Smooth muscle cell (in vitro differentiated cells): ENCODE results near the gene ZBTB42. TPM values are rescaled to one million over a fixed set of nuclear protein-coding genes. Genes with fewer than 3 reads are reported as not detected.
"Not testable (repeated sequence)": the region's sequence is repeated elsewhere in the genome, so short reads cannot be mapped to it uniquely, and the experiment has no call there.

Source experiments
- DNase-seq: peaks from one replicate; lab custom pipeline; 2025; ENCODE audit not compliant: unreplicated experiment; lab: John Stamatoyannopoulos, UW
- H2AFZ ChIP-seq: fragments of 200-600 bp; sonication (generic); 2 replicates; pipeline ENCODE4 v1.6.0; 2016; ENCODE audit warnings: antibody characterized with exemption, low read depth, mild to moderate bottlenecking
- H3F3A ChIP-seq: fragments of 200-600 bp; sonication (generic); 2 replicates; pipeline ENCODE4 v1.6.0; 2017; ENCODE audit warnings: antibody characterized with exemption, low read depth
- H3K27ac ChIP-seq: fragments of 200-600 bp; sonication (generic); 2 replicates; pipeline ENCODE4 v1.5.1; 2016; ENCODE audit warnings: low read depth, mild to moderate bottlenecking
- H3K27me3 ChIP-seq: fragments of 200-600 bp; sonication (generic); 2 replicates; pipeline ENCODE4 v1.6.1; 2016; ENCODE audit warnings: low read depth, mild to moderate bottlenecking
- H3K36me3 ChIP-seq: fragments of 200-600 bp; sonication (generic); 2 replicates; pipeline ENCODE4 v1.5.1; 2016; ENCODE audit warnings: low read depth
- H3K4me1 ChIP-seq: fragments of 200-600 bp; sonication (generic); 2 replicates; pipeline ENCODE4 v1.5.1; 2016; ENCODE audit warnings: low read depth
- H3K4me2 ChIP-seq: fragments of 200-600 bp; sonication (generic); 2 replicates; pipeline ENCODE4 v1.6.0; 2016; ENCODE audit warnings: mild to moderate bottlenecking
- H3K4me3 ChIP-seq: fragments of 200-600 bp; sonication (generic); 2 replicates; pipeline ENCODE4 v1.5.1; 2016; ENCODE audit warnings: mild to moderate bottlenecking
- H3K79me2 ChIP-seq: fragments of 200-600 bp; sonication (generic); 2 replicates; pipeline ENCODE4 v1.6.0; 2016; ENCODE audit warnings: low read depth, mild to moderate bottlenecking
- H3K9ac ChIP-seq: fragments of 200-600 bp; sonication (generic); 2 replicates; pipeline ENCODE4 v1.6.0; 2016; ENCODE audit warnings: low read depth
- H3K9me3 ChIP-seq: fragments of 200-600 bp; sonication (generic); replicated peaks from 2 replicates; pipeline ENCODE4 v1.5.1; 2016; ENCODE audit warnings: low read depth
- H4K20me1 ChIP-seq: fragments of 200-600 bp; sonication (generic); 2 replicates; pipeline ENCODE4 v1.6.0; 2016; ENCODE audit warnings: low read depth
- WGBS: methylation state at CpG from one replicate; pipeline ENCODE4 v1.1.7; 2016; ENCODE audit warnings: low lambda C conversion rate; 5-methylcytosine and 5-hydroxymethylcytosine counted together
- polyA plus RNA-seq: library from polyadenylated mRNA; unstranded; fragments of >200 nt; fragmentation: Nextera tagmentation; extraction: Ambion mirVana; gene quantifications from 2 replicates; pipeline ENCODE4 v1.2.1, GENCODE V29; 2016
- total RNA-seq: library from RNA; depleted of rRNA; stranded (reverse); fragments of >200 nt; gene quantifications from 2 replicates; pipeline ENCODE4 v1.2.3, GENCODE V29; 2014
- TF ChIP-seq, protein P1 (sequence below): fragments of 200-600 bp; sonication (generic); IDR thresholded peaks from 2 replicates; pipeline ENCODE4 v1.5.1; 2017; ENCODE audit warnings: borderline replicate concordance, mild to moderate bottlenecking, antibody characterized with exemption; ENCODE audit not compliant: insufficient read depth, poor library complexity, severe bottlenecking

ZBTB42 gene
- total and polyA plus RNA-seq, 2 experiments from 2014 or later, result 0.72 to 1.6 TPM

DNA sequence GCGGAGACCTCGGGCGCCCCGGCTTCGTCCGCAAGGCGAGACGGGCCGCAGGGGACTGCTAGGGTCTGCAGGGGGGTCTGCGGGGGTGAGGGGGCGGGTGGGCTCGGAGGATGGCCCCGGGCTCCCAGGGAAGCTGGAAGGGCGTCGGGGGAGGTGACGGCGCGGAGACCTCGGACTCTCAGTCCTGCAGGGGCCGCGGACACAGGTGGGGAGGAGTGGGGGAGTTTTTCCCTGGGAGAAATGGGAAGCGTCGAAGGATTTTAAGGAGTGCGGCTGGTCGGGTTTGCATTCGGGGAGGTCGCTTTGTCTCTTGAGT, 25.9 kb downstream of the ZBTB42 start:
- no peaks in the 10 kb centered on the region for H3K27me3 ChIP-seq
- no peaks in the 10 kb centered on the region for H3K79me2 ChIP-seq
- no peaks in the 10 kb centered on the region for H3K9me3 ChIP-seq
- H3K4me3 ChIP-seq, result peak overlapping the region; percentile 71
- DNase-seq, result no peak
- no peaks in the 10 kb centered on the region for H4K20me1 ChIP-seq
- H2AFZ ChIP-seq, result peak overlapping the region; percentile 28
- no peak overlapping the region for H3K9ac ChIP-seq
- TF ChIP-seq, protein P1, sequence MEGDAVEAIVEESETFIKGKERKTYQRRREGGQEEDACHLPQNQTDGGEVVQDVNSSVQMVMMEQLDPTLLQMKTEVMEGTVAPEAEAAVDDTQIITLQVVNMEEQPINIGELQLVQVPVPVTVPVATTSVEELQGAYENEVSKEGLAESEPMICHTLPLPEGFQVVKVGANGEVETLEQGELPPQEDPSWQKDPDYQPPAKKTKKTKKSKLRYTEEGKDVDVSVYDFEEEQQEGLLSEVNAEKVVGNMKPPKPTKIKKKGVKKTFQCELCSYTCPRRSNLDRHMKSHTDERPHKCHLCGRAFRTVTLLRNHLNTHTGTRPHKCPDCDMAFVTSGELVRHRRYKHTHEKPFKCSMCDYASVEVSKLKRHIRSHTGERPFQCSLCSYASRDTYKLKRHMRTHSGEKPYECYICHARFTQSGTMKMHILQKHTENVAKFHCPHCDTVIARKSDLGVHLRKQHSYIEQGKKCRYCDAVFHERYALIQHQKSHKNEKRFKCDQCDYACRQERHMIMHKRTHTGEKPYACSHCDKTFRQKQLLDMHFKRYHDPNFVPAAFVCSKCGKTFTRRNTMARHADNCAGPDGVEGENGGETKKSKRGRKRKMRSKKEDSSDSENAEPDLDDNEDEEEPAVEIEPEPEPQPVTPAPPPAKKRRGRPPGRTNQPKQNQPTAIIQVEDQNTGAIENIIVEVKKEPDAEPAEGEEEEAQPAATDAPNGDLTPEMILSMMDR, result no peak
- H3K4me2 ChIP-seq, result peak overlapping the region; percentile 94
- no peaks in the 10 kb centered on the region for H3K36me3 ChIP-seq
- no peak overlapping the region for H3K27ac ChIP-seq
- no peaks in the 10 kb centered on the region for H3K4me1 ChIP-seq
- WGBS, result 1% methylated on average over 27 of the region's 27 CpGs
- H3F3A ChIP-seq, result no peaks in the 10 kb centered on the region

DNA sequence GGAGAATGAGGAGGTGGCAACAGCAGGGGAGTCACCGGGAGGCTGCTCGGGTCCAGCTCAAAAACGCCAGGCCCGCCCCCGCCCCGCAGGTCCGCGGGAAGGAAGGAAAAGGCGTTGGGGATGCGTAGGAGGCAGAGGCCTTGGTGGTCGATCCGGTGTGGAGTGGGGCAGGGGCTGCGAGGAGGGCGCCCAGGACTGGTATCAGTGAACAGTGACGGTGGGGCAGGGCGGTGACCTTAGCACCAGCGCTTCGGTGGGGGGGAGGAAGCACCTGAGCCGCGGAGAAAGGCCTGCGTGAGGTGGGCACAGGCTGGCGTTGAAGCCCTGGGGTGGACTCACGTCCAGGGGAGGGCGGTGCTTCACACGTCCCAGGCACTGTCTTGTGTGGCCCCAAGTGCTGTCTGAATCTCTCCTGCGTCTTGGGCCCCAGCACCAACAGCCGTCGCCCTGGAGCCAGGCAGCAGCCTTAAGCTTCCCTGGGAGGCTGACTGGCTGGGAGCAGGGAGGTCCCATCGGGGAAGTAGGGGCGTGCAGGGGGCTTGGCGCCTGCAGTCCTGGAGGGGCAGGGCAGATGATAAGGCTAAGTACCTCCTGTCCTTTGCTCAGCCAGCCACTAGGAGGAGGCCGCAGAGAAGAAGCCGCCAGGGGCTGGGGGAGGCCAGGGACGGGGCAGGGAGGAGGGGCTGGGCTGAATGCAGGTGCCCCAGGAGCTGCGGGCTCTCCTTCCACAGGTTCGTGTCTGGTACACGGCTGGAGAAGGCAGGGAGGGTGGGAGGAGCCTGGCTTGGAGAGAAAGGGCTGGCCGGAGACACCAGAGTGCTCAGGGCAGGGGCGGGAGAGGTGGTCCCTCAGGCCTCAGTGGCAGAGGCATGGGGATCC, 26.5 kb downstream of the ZBTB42 start:
- H3K79me2 ChIP-seq, result no peaks in the 10 kb centered on the region
- H3F3A ChIP-seq, result no peaks in the 10 kb centered on the region
- H2AFZ ChIP-seq, result peak overlapping the region; percentile 28
- no peak overlapping the region for H3K9ac ChIP-seq
- no peak for DNase-seq
- WGBS, result 6% methylated on average over 27 of the region's 39 CpGs
- peak overlapping the region; percentile 94 for H3K4me2 ChIP-seq
- no peaks in the 10 kb centered on the region for H3K36me3 ChIP-seq
- no peaks in the 10 kb centered on the region for H3K9me3 ChIP-seq
- no peaks in the 10 kb centered on the region for H4K20me1 ChIP-seq
- TF ChIP-seq, protein P1, result peak; percentile 48
- H3K27me3 ChIP-seq, result no peaks in the 10 kb centered on the region
- H3K4me3 ChIP-seq, result peak overlapping the region; percentile 71
- H3K4me1 ChIP-seq, result no peaks in the 10 kb centered on the region
- H3K27ac ChIP-seq, result no peak overlapping the region

DNA sequence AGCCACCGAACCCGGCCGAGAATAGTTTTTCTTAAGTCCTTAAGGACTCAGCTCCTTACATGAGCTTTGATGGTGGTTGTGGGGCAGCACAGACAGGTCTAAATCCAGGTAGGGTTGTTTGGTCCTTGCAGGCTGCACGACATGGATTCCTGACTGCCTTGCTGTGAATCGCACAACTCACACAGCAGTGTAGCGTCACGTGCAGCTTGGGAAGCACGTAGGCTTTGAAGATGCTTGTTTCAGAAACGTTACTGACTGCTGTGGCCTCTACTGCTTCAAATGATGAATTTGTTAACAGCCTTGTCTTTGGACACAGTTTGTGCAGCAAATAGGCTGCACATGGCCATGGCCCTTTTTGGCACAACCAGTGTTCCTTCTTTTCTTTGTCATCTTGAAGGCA, 29.9 kb downstream of the ZBTB42 start:
- no peaks in the 10 kb centered on the region for H3F3A ChIP-seq
- H3K27me3 ChIP-seq, result no peaks in the 10 kb centered on the region
- H3K27ac ChIP-seq, result no peak overlapping the region
- TF ChIP-seq, protein P1, result no peak
- H3K79me2 ChIP-seq, result no peaks in the 10 kb centered on the region
- DNase-seq, result no peak
- no peaks in the 10 kb centered on the region for H3K36me3 ChIP-seq
- H3K9me3 ChIP-seq, result no peaks in the 10 kb centered on the region
- H3K4me1 ChIP-seq, result no peaks in the 10 kb centered on the region
- H3K4me3 ChIP-seq, result no peak overlapping the region
- no peak overlapping the region for H3K9ac ChIP-seq
- no peak overlapping the region for H2AFZ ChIP-seq
- H4K20me1 ChIP-seq, result no peaks in the 10 kb centered on the region
- 78% methylated on average over 9 of the region's 9 CpGs for WGBS
- H3K4me2 ChIP-seq, result no peak overlapping the region

DNA sequence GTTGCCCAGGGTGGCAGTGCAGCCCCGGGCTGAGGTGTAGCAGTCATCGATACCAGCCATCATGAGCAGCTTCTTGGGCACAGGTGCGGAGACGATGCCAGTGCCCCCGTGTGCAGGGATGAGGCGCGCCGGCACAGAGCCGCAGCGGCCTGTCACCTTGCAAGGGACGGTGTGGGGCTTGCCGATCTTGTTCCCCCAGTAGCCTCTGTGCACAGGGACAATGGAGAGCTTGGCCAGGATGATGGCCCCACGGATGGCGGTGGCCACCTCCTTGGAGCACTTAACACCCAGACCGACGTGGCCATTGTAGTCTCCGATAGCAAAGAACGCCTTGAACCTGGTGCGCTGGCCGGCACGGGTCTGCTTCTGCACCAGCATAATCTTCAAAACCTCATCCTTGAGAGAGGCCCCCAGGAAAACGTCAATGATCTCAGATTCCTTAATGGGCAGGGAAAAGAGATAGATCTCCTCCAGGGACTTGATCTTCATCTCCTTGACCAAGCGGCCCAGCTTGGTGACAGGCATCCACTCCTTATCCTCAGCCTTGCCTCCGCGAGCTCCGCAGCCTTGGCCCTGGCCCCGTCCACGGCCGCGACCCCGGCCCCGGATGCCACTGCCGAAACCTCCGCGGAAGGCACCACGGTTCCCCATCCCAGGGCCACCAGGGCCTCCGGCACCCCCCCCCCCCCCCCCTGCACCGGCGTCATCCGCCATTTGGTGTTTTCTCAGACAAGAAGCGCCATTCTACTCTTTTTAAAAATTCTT, 35.5 kb downstream of the ZBTB42 start:
- not testable (repeated sequence) for H3F3A ChIP-seq, H2AFZ ChIP-seq, H3K4me3 ChIP-seq, H3K27me3 ChIP-seq, H3K27ac ChIP-seq, H3K4me2 ChIP-seq, H3K9me3 ChIP-seq, DNase-seq, H3K79me2 ChIP-seq, H3K4me1 ChIP-seq, H3K9ac ChIP-seq, H3K36me3 ChIP-seq, H4K20me1 ChIP-seq
- WGBS, result 93% methylated on average over 37 of the region's 41 CpGs
